ENCODE results near the gene MED27. TPM values are rescaled to one million over a fixed set of nuclear protein-coding genes. Genes with fewer than 3 reads are reported as not detected.

The MED27 gene
- total RNA-seq, 1 experiment from 2014 or later: 30.4 TPM

- CTCF ChIA-PET: no interaction called here
- no TSS peak for BruUV-seq (replicated peaks)
Observed at GRCh38 chr9:131848570-131849160, 231.0 kb downstream of the MED27 start.

GRCh38 chr9:131847665-131848354, 231.9 kb downstream of the MED27 start:
- no peak for DNase-seq
- Histone ChIP-seq H3K4me1 (no peaks in the 10 kb centered on the region), H3K9me3 (no peaks in the 10 kb centered on the region), H3K4me3 (ENCODE audit: low read depth, low read length) (no peak overlapping the region), H3K27me3 (replicated peaks; ENCODE audit: control insufficient read depth, insufficient read depth, low read length) (no peaks in the 10 kb centered on the region), H3K36me3 (ENCODE audit: control insufficient read depth, insufficient read depth, low read length) (no peaks in the 10 kb centered on the region)
- H3K9me3 Mint-ChIP-seq (ENCODE audit: unreplicated experiment): no peaks in the 10 kb centered on the region
- ChIA-PET POLR2A (no interaction called here), CTCF (no interaction called here)
- TF ChIP-seq CTCF (IDR thresholded peaks at IDR 0.05; ENCODE audit: insufficient read depth in 1 of 2, low read depth in 1 of 2, low read length in 1 of 2, severe bottlenecking in 1 of 2, unreplicated experiment in 1 of 2): no peak
- intact Hi-C loops (cut with micrococcal nuclease; ENCODE audit: unreplicated experiment): no loop called here
- H3K4me3 Mint-ChIP-seq (ENCODE audit: unreplicated experiment): no peak overlapping the region
- BruUV-seq (replicated peaks): no TSS peak
- H3K4me1 Mint-ChIP-seq (ENCODE audit: low read depth, unreplicated experiment): no peaks in the 10 kb centered on the region
- peaks cover 7% of the 10 kb centered on the region for H3K27me3 Mint-ChIP-seq (ENCODE audit: insufficient read depth, unreplicated experiment)
- H3K36me3 Mint-ChIP-seq (ENCODE audit: insufficient read depth, unreplicated experiment): no peaks in the 10 kb centered on the region
- no peak overlapping the region for H3K27ac Mint-ChIP-seq (ENCODE audit: unreplicated experiment)

More at GRCh38 chr9:131848570-131849160, 231.0 kb downstream of the MED27 start:
- no peaks in the 10 kb centered on the region for H3K27me3 ChIP-seq (replicated peaks; ENCODE audit: control insufficient read depth, insufficient read depth, low read length)
- POLR2A ChIA-PET: no interaction called here
- DNase-seq: no peak
- Mint-ChIP-seq H3K4me1 (ENCODE audit: low read depth, unreplicated experiment) (no peaks in the 10 kb centered on the region), H3K27me3 (ENCODE audit: insufficient read depth, unreplicated experiment) (peaks cover 3% of the 10 kb centered on the region), H3K4me3 (ENCODE audit: unreplicated experiment) (no peak overlapping the region), H3K27ac (ENCODE audit: unreplicated experiment) (no peak overlapping the region), H3K9me3 (ENCODE audit: unreplicated experiment) (no peaks in the 10 kb centered on the region), H3K36me3 (ENCODE audit: insufficient read depth, unreplicated experiment) (no peaks in the 10 kb centered on the region)
- no peaks in the 10 kb centered on the region for H3K4me1 ChIP-seq
- TF ChIP-seq CTCF (IDR thresholded peaks at IDR 0.05; ENCODE audit: insufficient read depth in 1 of 2, low read depth in 1 of 2, low read length in 1 of 2, severe bottlenecking in 1 of 2, unreplicated experiment in 1 of 2): no peak
- H3K36me3 ChIP-seq (ENCODE audit: control insufficient read depth, insufficient read depth, low read length): no peaks in the 10 kb centered on the region
- H3K9me3 ChIP-seq: no peaks in the 10 kb centered on the region
- intact Hi-C loops (cut with micrococcal nuclease; ENCODE audit: unreplicated experiment): no loop called here
- H3K4me3 ChIP-seq (ENCODE audit: low read depth, low read length): no peak overlapping the region

- no peaks in the 10 kb centered on the region for H3K27me3 ChIP-seq (replicated peaks; ENCODE audit: control insufficient read depth, insufficient read depth, low read length)
- no peaks in the 10 kb centered on the region for H3K9me3 ChIP-seq
- Mint-ChIP-seq H3K4me3 (ENCODE audit: unreplicated experiment) (no peak overlapping the region), H3K9me3 (ENCODE audit: unreplicated experiment) (no peaks in the 10 kb centered on the region), H3K27me3 (ENCODE audit: insufficient read depth, unreplicated experiment) (peaks cover 9% of the 10 kb centered on the region), H3K4me1 (ENCODE audit: low read depth, unreplicated experiment) (no peaks in the 10 kb centered on the region), H3K27ac (ENCODE audit: unreplicated experiment) (no peak overlapping the region), H3K36me3 (ENCODE audit: insufficient read depth, unreplicated experiment) (no peaks in the 10 kb centered on the region)
- POLR2A ChIA-PET: no interaction called here
- no peaks in the 10 kb centered on the region for H3K36me3 ChIP-seq (ENCODE audit: control insufficient read depth, insufficient read depth, low read length)
- no peaks in the 10 kb centered on the region for H3K4me1 ChIP-seq
- TF ChIP-seq CTCF (IDR thresholded peaks at IDR 0.05; ENCODE audit: insufficient read depth in 1 of 2, low read depth in 1 of 2, low read length in 1 of 2, severe bottlenecking in 1 of 2, unreplicated experiment in 1 of 2): no peak
- H3K4me3 ChIP-seq (ENCODE audit: low read depth, low read length): no peak overlapping the region
- BruUV-seq (replicated peaks): no TSS peak
- intact Hi-C loops (cut with micrococcal nuclease; ENCODE audit: unreplicated experiment): no loop called here
- CTCF ChIA-PET: no interaction called here
- DNase-seq: no peak
Observed at GRCh38 chr9:131845305-131846298, 234.1 kb downstream of the MED27 start.
